Gastroesophageal sphincter (tissue), 3 donors: Measurements from ENCODE around the gene RBM4B.

Experiments
- POLR2A ChIP-seq, 2 donors: fragments of 450-650 bp; IDR thresholded peaks; one replicate each; pipeline ENCODE4 v1.6.1; 2017; ENCODE audit warnings: antibody characterized with exemption in 2 of 2, mild to moderate bottlenecking in 2 of 2, moderate library complexity in 1 of 2
- TF ChIP-seq, protein P1 (sequence below), 4 experiments: fragments of 200-600 bp in 2 of 4; fragments of 450-650 bp in 2 of 4; sonication (generic) in 1 of 4; IDR thresholded peaks; one replicate each; pipeline ENCODE4 v1.5.1; 2017 to 2019; ENCODE audit warnings: antibody characterized with exemption in 4 of 4, mild to moderate bottlenecking in 2 of 4, moderate library complexity in 2 of 4

DNA sequence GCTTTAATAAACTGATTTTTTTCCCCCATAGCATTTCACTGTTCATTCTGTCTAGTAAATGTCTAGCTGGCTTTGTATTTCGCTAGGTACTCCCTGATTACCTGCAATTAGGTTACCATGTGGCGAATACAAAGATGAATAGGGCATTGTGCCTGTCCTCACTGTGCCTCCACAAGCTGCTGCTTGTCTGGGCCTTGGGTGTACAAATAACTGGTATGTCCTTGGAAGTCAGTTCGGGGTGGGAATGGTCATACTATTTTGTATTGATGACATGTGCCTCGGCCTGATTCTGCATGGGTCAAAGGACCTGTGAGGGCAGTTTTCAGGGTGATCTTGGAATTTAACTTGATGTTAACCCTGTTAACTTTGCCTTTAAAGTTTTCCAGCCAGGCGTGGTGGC is 27.8 kb downstream of the RBM4B start:
- TF ChIP-seq, protein P1, sequence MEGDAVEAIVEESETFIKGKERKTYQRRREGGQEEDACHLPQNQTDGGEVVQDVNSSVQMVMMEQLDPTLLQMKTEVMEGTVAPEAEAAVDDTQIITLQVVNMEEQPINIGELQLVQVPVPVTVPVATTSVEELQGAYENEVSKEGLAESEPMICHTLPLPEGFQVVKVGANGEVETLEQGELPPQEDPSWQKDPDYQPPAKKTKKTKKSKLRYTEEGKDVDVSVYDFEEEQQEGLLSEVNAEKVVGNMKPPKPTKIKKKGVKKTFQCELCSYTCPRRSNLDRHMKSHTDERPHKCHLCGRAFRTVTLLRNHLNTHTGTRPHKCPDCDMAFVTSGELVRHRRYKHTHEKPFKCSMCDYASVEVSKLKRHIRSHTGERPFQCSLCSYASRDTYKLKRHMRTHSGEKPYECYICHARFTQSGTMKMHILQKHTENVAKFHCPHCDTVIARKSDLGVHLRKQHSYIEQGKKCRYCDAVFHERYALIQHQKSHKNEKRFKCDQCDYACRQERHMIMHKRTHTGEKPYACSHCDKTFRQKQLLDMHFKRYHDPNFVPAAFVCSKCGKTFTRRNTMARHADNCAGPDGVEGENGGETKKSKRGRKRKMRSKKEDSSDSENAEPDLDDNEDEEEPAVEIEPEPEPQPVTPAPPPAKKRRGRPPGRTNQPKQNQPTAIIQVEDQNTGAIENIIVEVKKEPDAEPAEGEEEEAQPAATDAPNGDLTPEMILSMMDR (IDR thresholded peaks at IDR 0.05), result no peak
- no peak for TF ChIP-seq POLR2A (IDR thresholded peaks at IDR 0.05)
